NCI-H2196 treated with DMSO at 0.1 percent for 48 hours (cell line): ENCODE results near the gene ZNF70.
A peak's percentile ranks its signal among the peaks of the same experiment; 100 is the strongest.

Source experiments
- DNase-seq: peaks from one replicate; lab custom pipeline; 2025; ENCODE audit not compliant: unreplicated experiment; lab: John Stamatoyannopoulos, UW

The ZNF70 gene

DNA sequence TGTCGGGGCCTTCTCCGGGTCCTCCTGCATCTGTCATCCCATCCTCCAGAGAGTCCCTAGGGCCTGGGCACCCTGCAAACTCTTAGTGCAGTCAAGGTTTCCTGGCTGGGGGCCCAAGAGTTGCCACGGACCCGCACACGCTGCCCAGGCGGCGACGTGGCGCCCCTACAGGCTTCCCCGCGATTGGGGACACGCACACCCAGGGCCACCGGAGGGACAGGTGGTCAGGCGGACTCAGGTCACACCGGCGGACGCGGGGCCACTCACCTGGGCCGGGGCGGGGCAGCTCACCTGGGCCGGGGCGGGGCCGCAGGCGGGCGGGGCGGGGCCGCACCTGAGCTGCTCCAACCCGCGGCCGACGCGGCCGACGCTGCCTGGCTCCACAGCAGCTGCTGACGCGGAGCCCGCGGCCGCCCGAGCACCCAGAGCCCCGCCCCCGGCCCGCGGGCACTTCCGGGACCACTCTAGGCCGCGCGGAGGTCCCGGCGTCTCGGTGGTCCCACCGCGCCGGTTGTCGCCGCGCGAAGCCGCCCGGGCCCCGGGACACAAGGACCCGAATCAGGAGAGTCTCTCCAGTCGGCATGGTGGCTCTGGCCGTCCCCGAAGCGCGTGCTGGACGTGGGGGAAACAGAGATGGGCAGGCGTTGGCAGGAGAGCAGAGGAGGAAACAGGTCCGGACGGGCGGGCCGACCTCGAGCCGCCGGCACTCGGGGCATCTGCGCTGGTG, at the start of gene ZNF70:
Gene ZNF70 (minus strand): TSS at position 399 of the 727 bp plus-strand sequence. CDS start 5,972 bp downstream, outside the sequence.
- DNase-seq: peak; percentile 35

DNA sequence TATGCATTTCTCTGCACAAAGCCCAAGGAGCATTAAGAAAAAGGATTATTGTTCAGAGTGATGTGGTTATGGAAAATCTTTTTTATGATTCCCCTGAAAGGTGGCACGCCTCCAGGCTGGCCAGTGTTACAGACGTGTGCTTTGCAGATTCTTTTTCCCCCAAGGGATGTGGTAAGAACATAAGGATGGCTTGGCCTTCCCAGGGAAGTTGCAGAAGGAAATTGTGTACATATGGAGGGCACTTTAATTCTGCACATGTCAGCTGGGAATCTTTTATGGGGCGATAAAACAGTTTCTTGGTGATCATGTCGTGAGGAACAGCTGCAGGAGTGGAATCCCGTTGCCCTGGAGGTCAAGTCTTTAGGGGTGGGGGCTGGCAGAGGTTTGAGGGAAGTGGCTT, 45.5 kb upstream of the ZNF70 start:
- no peak for DNase-seq

DNA sequence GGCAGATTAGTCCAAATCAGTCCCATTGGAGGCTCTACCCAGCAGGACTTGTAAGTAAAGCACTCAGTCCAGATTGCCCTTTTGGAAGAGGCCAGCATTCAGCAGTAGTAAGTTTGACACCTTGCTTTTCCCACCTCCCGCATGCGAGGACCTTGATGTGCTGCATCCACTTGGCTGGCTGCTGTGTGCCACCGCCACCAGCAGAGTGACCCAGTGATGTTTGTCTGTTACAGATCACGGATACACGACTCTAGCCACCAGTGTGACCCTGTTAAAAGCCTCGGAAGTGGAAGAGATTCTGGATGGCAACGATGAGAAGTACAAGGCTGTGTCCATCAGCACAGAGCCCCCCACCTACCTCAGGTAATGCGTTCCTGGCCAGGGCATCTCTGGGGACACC, 42.4 kb upstream of the ZNF70 start:
- DNase-seq: no peak

DNA sequence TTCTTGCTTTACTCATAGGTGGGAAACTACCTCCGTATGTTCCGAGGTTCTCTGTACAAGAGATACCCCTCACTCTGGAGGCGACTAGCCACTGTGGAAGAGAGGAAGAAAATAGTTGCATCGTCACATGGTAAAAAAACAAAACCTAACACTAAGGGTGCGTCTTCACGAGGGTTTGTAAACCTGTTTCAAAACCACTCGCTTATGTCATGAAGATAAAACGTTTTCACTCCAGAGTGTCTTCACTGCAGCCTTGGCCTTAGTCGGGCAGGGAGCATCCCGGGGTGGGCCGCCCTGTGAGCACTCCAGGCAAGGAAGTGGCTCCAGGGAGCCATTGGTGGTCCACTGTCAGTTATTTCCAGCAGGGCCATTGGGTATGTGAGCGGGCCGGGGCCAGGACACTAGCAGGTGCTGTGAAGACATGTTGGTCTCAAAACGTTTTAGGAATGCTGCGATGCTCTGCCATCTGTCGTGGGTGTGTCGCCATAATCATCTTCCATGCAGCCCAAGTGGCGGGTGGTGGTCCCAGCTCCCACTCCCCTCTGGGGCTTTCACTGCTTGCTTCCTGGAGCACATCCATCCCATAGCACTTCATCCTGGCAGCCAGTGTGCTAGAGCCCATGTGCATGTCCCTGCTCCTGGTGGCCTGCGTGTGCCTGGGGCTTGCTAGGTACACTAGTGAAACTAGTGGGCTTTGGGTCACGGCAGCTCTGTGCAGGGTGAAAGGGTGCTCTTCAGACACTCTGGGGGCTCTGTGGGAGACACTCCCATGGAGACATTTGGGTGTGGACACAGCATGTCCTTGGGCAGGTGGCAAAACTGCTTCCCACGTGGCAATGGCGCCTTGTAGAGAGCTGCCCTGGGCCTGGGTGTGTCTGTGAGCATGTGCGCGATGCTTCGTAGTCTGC, 41.1 kb upstream of the ZNF70 start:
- DNase-seq: no peak

DNA sequence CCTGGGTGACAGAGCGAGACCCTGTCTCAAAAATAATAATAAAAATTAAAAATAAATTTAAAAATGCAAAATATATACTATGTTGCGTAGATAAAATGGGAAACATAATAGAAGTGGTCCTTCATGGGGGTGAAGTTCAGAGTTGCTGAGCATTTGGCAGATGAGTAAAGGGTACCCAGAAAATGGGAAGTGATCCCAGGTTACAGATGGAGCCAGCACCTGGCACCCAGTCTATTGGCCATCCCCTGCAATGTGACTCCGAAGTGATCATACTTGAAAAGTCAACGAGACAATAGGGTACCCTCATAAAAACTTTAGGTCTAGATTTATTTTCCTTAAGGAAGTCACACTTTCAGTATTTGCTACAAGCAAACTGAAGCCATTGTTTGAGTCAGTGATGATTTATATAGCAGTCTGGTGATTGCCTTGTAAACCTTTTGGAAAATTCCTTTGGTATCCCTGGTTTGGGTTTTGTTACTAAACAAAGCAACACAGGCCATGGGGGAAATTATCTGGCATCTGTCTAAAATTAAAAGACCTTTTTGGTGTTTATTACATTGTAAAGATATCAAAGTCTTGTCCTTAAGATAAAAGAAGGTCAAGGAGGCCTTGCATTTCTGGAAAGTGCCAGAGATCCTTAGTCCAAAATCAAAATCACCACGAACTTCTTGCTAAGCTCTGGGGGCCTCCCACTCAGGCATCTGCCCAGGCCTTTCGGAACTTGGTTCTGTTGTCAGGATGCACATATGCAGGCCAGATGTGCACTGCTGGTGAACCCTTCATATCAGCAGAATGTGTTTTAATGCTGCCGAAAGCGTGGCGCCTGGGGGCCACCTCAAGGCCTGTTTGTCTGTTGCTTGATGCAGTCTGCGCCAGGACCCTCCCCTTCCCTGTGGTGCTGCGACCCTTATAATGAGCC, 40.2 kb upstream of the ZNF70 start:
- no peak for DNase-seq

DNA sequence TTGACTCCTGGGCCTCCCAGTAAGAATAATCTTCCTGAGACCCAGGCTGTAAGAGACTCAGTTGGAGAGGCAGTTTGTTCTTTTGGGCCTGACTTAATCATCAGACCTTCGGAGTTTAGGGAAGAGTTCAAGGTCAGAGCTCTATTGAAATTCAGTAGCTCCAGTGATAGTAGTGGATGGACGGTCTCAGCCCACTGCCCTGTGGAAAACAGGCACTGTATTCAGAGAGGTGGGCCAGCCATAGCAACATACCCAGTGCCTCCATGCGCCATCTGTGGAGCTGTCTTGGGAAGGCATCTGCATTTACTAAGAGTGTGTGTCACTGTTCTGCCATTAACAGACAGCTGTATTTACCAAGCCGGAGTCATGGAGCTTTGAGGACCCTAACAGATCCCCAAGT, 38.7 kb upstream of the ZNF70 start:
- DNase-seq: no peak

DNA sequence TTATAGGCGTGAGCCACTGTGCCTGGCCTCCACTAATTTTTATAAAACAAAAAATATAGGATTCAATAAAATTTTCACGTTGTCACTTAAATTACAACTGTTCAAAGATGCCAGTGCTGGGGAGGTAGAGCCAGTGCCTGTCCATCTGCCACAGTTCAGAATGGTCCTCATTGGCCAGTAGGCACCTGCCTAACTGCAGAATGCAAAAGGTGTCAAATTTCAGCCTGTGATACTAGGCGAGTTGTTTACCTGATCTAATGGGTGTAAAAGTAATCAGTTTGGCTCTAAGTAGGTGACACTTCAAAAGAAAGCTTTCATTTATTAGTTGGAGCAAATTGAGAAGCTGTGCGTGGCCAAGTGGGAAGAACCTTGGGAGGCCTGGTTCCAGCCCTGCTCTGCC, 38.2 kb upstream of the ZNF70 start:
- DNase-seq: no peak

DNA sequence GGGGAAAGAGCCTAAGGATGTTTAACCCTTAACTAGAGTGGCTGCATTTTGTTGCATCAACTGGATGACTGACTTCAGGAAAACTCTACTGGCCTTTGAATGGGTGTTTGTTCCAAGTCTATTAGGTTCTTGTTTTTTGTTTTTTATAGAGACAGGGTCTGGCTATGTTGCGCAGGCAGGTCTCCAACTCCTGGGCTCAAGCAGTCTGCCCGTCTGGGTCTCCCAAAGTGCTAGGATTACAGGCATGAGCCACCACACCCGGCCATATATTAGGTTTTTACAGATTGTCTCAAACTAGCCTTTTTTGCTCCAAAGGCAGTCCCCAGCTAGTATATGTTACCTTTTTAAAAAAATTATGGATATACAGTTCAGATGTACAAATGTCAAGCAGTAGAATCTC, 37.0 kb upstream of the ZNF70 start:
- no peak for DNase-seq

DNA sequence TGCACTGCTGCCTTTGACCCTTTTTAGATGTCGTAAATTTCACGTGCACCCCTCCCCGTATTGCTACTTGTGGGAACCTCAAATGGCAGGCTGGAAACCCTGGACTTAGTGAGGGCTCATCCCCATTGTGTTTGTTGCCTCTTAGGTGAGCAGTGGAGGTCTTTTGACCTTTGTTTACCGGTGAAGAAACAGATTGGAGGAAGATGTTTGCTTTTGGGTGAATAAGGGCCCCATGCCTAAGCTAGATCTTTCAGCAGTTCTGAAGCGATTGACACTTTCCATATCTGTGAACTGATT, 36.6 kb upstream of the ZNF70 start:
- DNase-seq: no peak

DNA sequence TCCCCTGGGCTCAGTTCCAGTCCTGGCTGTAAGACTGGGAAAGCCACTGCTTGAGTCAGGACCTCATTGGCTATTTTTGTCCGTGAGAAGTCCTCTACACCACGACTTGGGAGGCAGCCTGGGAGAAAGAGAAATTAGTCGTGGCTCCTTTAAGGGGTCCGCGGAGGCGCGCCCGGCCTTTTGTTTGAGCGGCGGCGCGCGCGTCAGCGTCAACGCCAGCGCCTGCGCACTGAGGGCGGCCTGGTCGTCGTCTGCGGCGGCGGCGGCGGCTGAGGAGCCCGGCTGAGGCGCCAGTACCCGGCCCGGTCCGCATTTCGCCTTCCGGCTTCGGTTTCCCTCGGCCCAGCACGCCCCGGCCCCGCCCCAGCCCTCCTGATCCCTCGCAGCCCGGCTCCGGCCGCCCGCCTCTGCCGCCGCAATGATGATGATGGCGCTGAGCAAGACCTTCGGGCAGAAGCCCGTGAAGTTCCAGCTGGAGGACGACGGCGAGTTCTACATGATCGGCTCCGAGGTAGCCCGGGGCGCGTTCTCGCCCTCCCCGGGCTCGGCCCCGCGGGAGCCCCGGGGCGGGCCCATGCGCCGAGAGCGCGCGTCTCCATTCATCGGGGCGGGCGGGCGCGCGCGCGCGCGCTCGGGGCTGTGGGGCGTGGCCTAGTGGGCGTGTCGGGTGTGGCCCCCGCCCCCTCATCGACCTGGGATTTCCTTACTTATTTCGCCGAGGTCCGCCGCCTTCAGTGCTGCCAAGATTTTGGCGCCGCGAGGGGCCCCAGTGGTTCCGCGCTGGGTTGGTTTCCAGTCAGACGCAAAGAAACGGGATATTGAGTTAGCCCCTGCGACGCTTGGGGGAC, 36.1 kb upstream of the ZNF70 start, which contains the start of gene SMARCB1:
Gene SMARCB1 (plus strand): TSS at position 215 of the 848 bp plus-strand sequence. CDS start 204 bp downstream, at position 419.
- DNase-seq: peak; percentile 51

DNA sequence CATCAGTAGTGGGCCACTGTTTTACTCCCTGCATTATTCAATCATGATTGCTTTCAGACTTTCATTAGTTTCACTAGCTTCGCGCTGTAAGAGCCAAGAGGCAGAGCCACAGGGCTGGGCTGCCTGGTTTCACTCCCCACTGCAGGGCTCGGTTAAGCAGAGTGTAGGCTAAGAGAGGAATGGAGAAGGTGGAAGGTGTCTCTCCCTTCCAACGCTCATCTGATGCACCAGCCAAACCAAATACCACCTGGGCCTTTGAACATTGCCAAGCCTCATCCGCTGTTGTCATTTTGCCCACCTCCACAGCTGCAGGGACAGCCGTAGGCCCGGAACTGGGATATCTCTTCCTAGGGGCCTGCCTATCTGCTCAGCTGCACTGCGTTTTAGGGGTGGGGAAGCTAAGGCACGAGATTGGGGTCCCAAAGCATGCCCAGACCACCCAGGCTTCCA, 35.4 kb upstream of the ZNF70 start:
- DNase-seq: no peak

DNA sequence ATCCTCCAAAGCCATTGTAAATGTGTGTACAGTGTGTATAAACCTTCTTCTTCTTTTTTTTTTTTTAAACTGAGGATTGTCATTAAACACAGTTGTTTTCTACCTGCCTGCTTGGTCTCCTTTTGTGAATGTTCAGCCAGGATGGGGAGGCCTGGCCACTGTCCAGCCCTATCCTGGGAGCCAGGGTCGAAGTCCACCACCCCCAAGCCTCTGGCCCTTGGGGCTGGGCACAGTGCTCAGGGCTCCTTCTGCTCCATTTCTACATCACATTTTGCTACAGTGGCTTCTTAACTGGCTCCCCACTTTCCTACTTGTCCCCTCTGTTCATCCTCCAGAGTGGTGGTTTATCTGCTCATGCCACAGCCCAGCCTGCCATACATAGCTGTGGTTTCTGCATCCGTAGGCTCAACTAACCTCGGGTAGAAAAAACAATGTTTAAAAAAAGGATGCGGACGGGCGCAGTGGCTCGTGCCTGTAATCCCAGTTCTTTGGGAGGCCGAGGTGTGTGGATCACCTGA, 33.4 kb upstream of the ZNF70 start:
- no peak for DNase-seq

DNA sequence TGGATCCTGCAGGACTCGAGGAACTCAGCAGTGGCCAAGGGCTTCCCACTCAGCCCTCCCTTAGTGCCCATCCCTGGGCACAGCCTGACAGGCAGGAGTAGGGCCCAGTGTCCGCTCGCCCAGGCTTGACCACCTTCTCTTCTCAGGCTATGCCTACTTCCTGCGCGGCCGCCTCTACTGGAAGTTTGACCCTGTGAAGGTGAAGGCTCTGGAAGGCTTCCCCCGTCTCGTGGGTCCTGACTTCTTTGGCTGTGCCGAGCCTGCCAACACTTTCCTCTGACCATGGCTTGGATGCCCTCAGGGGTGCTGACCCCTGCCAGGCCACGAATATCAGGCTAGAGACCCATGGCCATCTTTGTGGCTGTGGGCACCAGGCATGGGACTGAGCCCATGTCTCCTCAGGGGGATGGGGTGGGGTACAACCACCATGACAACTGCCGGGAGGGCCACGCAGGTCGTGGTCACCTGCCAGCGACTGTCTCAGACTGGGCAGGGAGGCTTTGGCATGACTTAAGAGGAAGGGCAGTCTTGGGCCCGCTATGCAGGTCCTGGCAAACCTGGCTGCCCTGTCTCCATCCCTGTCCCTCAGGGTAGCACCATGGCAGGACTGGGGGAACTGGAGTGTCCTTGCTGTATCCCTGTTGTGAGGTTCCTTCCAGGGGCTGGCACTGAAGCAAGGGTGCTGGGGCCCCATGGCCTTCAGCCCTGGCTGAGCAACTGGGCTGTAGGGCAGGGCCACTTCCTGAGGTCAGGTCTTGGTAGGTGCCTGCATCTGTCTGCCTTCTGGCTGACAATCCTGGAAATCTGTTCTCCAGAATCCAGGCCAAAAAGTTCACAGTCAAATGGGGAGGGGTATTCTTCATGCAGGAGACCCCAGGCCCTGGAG, 32.6 kb upstream of the ZNF70 start:
- DNase-seq: no peak

DNA sequence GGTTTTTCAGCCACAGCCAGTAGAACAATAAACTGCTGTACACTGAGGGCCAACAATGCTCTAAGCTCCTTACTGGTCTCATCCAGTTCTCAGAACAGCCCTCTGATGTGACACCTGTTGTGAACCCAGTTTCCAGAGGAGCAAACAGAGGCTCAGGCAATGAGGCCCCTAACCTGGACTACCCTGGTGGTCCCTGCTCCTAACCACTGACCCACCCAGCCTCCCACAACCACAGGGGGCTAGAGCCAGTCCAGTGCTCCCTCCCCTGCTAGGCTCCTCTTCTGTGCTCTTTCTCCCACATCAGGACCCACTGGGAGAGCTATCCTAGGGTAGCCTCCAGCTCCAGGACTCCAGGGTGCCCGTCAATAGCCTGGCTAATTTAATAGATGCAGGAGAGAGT, 31.8 kb upstream of the ZNF70 start:
- no peak for DNase-seq

DNA sequence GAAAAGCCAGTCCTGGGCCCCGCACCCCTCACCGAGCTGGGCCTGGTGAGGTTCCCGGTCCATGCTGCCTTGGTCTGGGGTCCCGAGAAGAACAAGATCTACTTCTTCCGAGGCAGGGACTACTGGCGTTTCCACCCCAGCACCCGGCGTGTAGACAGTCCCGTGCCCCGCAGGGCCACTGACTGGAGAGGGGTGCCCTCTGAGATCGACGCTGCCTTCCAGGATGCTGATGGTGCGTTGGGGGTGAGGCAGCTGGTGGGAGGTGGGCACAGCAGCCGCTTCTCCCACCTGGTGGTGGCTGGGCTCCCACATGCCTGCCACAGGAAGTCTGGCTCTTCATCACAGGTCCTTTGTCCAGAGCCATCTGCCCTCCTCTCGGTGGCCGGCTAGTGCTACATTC, 31.3 kb upstream of the ZNF70 start:
- DNase-seq: no peak

DNA sequence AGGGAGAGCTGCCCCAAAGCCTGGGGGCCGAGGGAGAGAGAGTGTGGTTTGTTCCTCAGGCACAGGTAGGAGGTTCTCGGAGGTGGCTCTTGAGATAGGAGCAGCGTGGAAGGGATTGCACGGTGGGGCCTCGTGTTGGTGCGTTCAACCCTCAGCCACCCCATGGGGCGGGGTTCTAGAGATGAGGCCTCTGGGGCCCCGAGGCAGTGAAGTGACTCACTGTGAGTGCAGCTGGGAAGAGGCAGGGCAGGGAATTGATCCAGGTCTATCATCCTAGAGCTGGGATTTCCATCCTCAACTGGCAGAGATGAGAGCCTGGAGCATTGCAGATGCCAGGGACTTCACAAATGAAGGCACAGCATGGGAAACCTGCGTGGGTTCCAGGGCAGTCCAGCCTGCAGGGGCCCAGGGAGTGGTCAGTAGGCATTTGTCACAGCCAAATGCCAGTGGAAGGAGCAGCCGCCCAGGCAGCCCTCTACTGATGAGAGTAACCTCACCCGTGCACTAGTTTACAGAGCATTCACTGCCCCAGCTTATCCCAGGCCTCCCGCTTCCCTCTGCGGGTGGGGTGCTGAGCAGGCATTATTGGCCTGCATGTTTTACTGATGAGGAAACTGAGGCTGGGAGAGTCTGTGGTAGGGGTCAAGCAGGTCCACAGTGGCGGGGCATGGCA, 30.7 kb upstream of the ZNF70 start:
- DNase-seq: no peak

DNA sequence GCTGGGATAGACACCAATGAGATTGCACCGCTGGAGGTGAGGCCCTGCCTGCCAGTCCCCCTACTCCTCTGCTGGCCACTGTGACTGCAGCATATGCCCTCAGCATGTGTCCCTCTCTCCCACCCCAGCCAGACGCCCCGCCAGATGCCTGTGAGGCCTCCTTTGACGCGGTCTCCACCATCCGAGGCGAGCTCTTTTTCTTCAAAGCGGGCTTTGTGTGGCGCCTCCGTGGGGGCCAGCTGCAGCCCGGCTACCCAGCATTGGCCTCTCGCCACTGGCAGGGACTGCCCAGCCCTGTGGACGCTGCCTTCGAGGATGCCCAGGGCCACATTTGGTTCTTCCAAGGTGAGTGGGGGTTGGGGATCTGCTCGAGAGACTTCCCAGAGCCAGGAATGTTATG, 30.2 kb upstream of the ZNF70 start:
- no peak for DNase-seq

DNA sequence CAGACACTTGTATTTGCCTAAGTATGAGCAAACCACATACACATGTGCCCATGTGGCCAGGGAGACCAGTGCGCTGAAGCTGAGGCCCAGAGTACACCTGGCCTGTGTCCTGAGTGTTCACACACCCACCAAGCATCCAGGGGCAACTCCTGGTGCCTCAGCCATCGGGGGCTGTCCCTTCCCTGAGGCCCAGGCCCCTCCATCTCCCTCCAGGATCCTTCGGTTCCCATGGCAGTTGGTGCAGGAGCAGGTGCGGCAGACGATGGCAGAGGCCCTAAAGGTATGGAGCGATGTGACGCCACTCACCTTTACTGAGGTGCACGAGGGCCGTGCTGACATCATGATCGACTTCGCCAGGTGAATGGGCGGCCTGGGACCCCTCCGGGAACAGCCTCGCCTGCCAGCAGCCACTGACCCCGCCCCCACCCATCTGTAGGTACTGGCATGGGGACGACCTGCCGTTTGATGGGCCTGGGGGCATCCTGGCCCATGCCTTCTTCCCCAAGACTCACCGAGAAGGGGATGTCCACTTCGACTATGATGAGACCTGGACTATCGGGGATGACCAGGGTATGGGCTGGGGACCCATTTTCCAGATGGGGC, 29.3 kb upstream of the ZNF70 start:
- DNase-seq: no peak
